Measurements from ENCODE around the gene USP53. TPM values are rescaled to one million over a fixed set of nuclear protein-coding genes. Genes with fewer than 3 reads are reported as not detected.

USP53 gene
- total and polyA plus RNA-seq, 2 of the 13 experiments (the other 11 are each of a cell fraction or from before 2014, with no cell fraction given) = 5.3 to 8.1 TPM

DNA sequence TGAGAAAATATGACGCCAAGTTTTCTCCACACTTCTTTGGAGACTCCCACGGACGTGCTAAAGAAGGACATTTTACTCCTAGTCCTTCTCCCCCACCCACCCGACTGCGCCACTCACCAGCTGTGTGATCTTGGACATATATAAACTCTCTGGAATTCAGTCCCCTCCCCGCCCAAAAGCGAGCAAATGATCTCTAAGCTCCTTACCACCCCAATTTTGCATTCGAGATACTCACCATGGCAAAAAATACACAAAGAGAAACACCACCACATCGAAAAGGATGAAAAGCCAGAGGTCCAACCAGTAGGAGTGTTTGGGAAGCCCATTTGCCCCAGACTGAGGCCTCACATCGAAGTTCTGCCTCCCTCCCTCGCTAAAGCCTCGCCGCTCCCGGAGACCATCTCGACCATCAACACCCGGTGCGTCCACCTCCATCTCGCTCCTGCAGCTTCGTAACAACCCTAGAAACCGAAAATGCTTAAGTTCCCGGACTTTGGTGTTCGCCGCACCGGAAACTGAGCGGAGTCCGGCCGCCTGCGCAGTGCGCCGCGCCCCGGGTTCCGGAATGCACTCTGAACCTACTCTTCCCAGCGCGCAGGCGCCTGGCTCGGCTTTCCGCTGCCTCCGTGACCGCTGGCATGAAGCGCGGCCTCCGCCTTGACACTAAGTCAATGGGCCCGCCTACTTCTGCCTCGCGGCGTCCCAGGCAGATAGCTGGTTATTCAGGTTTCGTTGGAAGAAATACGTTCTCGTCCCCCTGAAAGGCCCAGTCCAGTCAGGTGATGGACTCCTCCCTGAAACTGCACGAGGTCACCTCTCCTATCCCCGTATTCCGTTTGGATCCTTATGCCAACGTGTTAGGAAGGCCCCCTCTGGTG is 87.8 kb downstream of the USP53 start (continued):
- TF ChIP-seq ZNF724P (CRISPR knock-in tag; IDR thresholded peaks at IDR 0.05; ENCODE audit: borderline replicate concordance) = 0 out of 2 replicates have a peak, but pooled peaks have one; percentile 66
- TF ChIP-seq KAT7 (CRISPR knock-in tag; IDR thresholded peaks at IDR 0.05; ENCODE audit: borderline replicate concordance) = no peak; the same call in 1 of the 2 replicates
- no peak for TF ChIP-seq SUZ12 (IDR thresholded peaks at IDR 0.05; ENCODE audit: low read depth, low read length)
- TF ChIP-seq ZBTB8A (CRISPR knock-in tag; IDR thresholded peaks at IDR 0.05; ENCODE audit: borderline replicate concordance, low read depth) = peak; percentile 75; the same call in 1 of the 2 replicates
- TF ChIP-seq ZNF567 (CRISPR knock-in tag; IDR thresholded peaks at IDR 0.05; ENCODE audit: borderline replicate concordance) = no peak
- TF ChIP-seq ATRX (CRISPR knock-in tag; IDR thresholded peaks at IDR 0.05; ENCODE audit: borderline replicate concordance) = no peak
- peak; percentile 56; the same call in 1 of the 2 replicates for TF ChIP-seq ZBTB7B (CRISPR knock-in tag; IDR thresholded peaks at IDR 0.05)
- 0 out of 2 replicates have a peak, but pooled peaks have one; percentile 56 for TF ChIP-seq TOE1 (CRISPR knock-in tag; IDR thresholded peaks at IDR 0.05)
- peak; percentile 87; the same call in 1 of the 2 replicates for TF ChIP-seq ZNF232 (CRISPR knock-in tag; IDR thresholded peaks at IDR 0.05; ENCODE audit: borderline replicate concordance)
- TF ChIP-seq, protein P1, sequence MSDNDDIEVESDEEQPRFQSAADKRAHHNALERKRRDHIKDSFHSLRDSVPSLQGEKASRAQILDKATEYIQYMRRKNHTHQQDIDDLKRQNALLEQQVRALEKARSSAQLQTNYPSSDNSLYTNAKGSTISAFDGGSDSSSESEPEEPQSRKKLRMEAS (IDR thresholded peaks at IDR 0.05) = peak; percentile 96
- no peak; the same call in 1 of the 2 replicates for TF ChIP-seq TSC22D2 (CRISPR knock-in tag; IDR thresholded peaks at IDR 0.05; ENCODE audit: borderline replicate concordance)
- TF ChIP-seq, protein P2, sequence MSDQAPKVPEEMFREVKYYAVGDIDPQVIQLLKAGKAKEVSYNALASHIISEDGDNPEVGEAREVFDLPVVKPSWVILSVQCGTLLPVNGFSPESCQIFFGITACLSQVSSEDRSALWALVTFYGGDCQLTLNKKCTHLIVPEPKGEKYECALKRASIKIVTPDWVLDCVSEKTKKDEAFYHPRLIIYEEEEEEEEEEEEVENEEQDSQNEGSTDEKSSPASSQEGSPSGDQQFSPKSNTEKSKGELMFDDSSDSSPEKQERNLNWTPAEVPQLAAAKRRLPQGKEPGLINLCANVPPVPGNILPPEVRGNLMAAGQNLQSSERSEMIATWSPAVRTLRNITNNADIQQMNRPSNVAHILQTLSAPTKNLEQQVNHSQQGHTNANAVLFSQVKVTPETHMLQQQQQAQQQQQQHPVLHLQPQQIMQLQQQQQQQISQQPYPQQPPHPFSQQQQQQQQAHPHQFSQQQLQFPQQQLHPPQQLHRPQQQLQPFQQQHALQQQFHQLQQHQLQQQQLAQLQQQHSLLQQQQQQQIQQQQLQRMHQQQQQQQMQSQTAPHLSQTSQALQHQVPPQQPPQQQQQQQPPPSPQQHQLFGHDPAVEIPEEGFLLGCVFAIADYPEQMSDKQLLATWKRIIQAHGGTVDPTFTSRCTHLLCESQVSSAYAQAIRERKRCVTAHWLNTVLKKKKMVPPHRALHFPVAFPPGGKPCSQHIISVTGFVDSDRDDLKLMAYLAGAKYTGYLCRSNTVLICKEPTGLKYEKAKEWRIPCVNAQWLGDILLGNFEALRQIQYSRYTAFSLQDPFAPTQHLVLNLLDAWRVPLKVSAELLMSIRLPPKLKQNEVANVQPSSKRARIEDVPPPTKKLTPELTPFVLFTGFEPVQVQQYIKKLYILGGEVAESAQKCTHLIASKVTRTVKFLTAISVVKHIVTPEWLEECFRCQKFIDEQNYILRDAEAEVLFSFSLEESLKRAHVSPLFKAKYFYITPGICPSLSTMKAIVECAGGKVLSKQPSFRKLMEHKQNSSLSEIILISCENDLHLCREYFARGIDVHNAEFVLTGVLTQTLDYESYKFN (CRISPR knock-in tag; conservative IDR thresholded peaks at IDR 0.05) = peak; percentile 87
- TF ChIP-seq, protein P3, sequence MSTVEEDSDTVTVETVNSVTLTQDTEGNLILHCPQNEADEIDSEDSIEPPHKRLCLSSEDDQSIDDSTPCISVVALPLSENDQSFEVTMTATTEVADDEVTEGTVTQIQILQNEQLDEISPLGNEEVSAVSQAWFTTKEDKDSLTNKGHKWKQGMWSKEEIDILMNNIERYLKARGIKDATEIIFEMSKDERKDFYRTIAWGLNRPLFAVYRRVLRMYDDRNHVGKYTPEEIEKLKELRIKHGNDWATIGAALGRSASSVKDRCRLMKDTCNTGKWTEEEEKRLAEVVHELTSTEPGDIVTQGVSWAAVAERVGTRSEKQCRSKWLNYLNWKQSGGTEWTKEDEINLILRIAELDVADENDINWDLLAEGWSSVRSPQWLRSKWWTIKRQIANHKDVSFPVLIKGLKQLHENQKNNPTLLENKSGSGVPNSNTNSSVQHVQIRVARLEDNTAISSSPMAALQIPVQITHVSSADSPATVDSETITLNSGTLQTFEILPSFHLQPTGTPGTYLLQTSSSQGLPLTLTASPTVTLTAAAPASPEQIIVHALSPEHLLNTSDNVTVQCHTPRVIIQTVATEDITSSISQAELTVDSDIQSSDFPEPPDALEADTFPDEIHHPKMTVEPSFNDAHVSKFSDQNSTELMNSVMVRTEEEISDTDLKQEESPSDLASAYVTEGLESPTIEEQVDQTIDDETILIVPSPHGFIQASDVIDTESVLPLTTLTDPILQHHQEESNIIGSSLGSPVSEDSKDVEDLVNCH (CRISPR knock-in tag; IDR thresholded peaks at IDR 0.05) = 0 out of 2 replicates have a peak, but pooled peaks have one; percentile 37
- TF ChIP-seq, protein P4, sequence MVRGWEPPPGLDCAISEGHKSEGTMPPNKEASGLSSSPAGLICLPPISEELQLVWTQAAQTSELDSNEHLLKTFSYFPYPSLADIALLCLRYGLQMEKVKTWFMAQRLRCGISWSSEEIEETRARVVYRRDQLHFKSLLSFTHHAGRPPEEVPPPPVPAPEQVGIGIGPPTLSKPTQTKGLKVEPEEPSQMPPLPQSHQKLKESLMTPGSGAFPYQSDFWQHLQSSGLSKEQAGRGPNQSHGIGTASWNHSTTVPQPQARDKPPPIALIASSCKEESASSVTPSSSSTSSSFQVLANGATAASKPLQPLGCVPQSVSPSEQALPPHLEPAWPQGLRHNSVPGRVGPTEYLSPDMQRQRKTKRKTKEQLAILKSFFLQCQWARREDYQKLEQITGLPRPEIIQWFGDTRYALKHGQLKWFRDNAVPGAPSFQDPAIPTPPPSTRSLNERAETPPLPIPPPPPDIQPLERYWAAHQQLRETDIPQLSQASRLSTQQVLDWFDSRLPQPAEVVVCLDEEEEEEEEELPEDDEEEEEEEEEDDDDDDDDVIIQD (CRISPR knock-in tag; IDR thresholded peaks at IDR 0.05; ENCODE audit: low read depth) = peak; percentile 81; the same call in 1 of the 2 replicates
- TF ChIP-seq SMAD1 (CRISPR knock-in tag; IDR thresholded peaks at IDR 0.05; ENCODE audit: borderline replicate concordance, low read depth) = peak; percentile 87; the same call in 1 of the 2 replicates
- 0 out of 2 replicates have a peak, but pooled peaks have one; percentile 38 for TF ChIP-seq ZFP41 (CRISPR knock-in tag; IDR thresholded peaks at IDR 0.05; ENCODE audit: borderline replicate concordance)
- no peak for TF ChIP-seq ZNF382 (CRISPR knock-in tag; IDR thresholded peaks at IDR 0.05; ENCODE audit: borderline replicate concordance)
- TF ChIP-seq NCOA5 (CRISPR knock-in tag; IDR thresholded peaks at IDR 0.05) = no peak
- 0 out of 2 replicates have a peak, but pooled peaks have one; percentile 16 for TF ChIP-seq CBX5 (CRISPR knock-in tag; IDR thresholded peaks at IDR 0.05; ENCODE audit: borderline replicate concordance)
- TF ChIP-seq PHF5A (CRISPR knock-in tag; IDR thresholded peaks at IDR 0.05; ENCODE audit: low read depth, unreplicated experiment) = peak; percentile 32
- no peak; the same call in 1 of the 2 replicates for TF ChIP-seq ZNF616 (CRISPR knock-in tag; IDR thresholded peaks at IDR 0.05; ENCODE audit: low read depth)
